Endothelial cell of umbilical vein (primary cell): ENCODE measurements around the gene CDYL. TPM values are rescaled to one million over a fixed set of nuclear protein-coding genes. Genes with fewer than 3 reads are reported as not detected.

Experiments used
- BruUV-seq: library from RNA; stranded (reverse); fragments of 400-500 nt; replicated peaks from 2 replicates; lab custom pipeline; 2021; lab: Mats Ljungman, UMichigan
- CTCF ChIA-PET: fragments of 300-600, 350-600 bp; sonication (Branson Sonifier 250); formaldehyde crosslinking; loops from one replicate; lab custom pipeline; 2021; ENCODE audit warnings: antibody characterized with exemption, inconsistent platforms; lab: Charles Lee
- POLR2A ChIA-PET: fragments of 300-600, 350-600 bp; sonication (Branson Sonifier 250); formaldehyde crosslinking; loops from one replicate; lab custom pipeline; 2021; ENCODE audit warnings: antibody characterized with exemption, inconsistent platforms; lab: Charles Lee
- DNase-seq: peaks from one replicate; pipeline ENCODE4 v3.0.0-alpha.2; 2011; ENCODE audit warnings: low read depth, low spot score
- FAIRE-seq: peaks from 2 replicates; lab custom pipeline; 2011; peaks lifted over from hg19 to GRCh38; lab: Jason Lieb, UNC
- H2AFZ ChIP-seq: 2 replicates; pipeline ENCODE4 v1.6.0; 2012; ENCODE audit warnings: low read depth, low read length, control low read depth, inconsistent platforms
- H3K27ac ChIP-seq: 2 replicates; pipeline ENCODE4 v1.5.1; 2011; ENCODE audit warnings: low read depth, mild to moderate bottlenecking, control low read depth, low read length, moderate library complexity; ENCODE audit not compliant: insufficient read depth
- H3K27me3 ChIP-seq, 2 experiments: 2 replicates each; pipeline versions ENCODE4 v1.6.0 to v1.6.1; 2011; ENCODE audit warnings: low read length in 2 of 2, mixed read lengths in 1 of 2; ENCODE audit not compliant: control insufficient read depth in 2 of 2, insufficient read depth in 2 of 2
- H3K36me3 ChIP-seq, 2 experiments: 2 replicates in 1 of 2; 3 replicates in 1 of 2; pipeline ENCODE4 v1.5.1; 2011; ENCODE audit warnings: low read length in 2 of 2, mild to moderate bottlenecking in 1 of 2, moderate library complexity in 1 of 2; ENCODE audit not compliant: control insufficient read depth in 2 of 2, insufficient read depth in 2 of 2; ENCODE audit errors: extremely low read depth in 1 of 2
- H3K4me1 ChIP-seq: 3 replicates; pipeline ENCODE4 v1.5.1; 2011; ENCODE audit warnings: mild to moderate bottlenecking, low read length; ENCODE audit not compliant: control insufficient read depth, insufficient read depth; ENCODE audit errors: extremely low read depth
- H3K4me2 ChIP-seq: 2 replicates; pipeline ENCODE4 v1.6.1; 2011; ENCODE audit warnings: low read length, control low read depth, mixed read lengths; ENCODE audit not compliant: insufficient read depth
- H3K4me3 ChIP-seq, 3 experiments: fragments of 200-600 bp in 1 of 3; sonication (generic), shearing (Covaris generic) in 1 of 3; replicated peaks in 1 of 3; 2 replicates each; pipeline ENCODE4 v1.5.1; 2011 to 2016; ENCODE audit warnings: control low read depth in 3 of 3, low read length in 3 of 3, mild to moderate bottlenecking in 2 of 3, inconsistent platforms in 1 of 3, low read depth in 1 of 3, moderate library complexity in 1 of 3; ENCODE audit not compliant: insufficient read depth in 1 of 3
- H3K79me2 ChIP-seq: 2 replicates; pipeline ENCODE4 v1.6.0; 2012; ENCODE audit warnings: low read length, inconsistent platforms; ENCODE audit not compliant: control insufficient read depth, insufficient read depth
- H3K9ac ChIP-seq: replicated peaks from 2 replicates; pipeline ENCODE3; 2011; ENCODE audit warnings: low read length, control low read depth; ENCODE audit not compliant: insufficient read depth; ENCODE audit errors: extremely low read depth
- H3K9me1 ChIP-seq: replicated peaks from 3 replicates; pipeline ENCODE4 v1.6.0; 2011; ENCODE audit warnings: mild to moderate bottlenecking, low read length; ENCODE audit not compliant: control insufficient read depth, insufficient read depth; ENCODE audit errors: extremely low read depth
- H3K9me3 ChIP-seq: replicated peaks from 2 replicates; pipeline ENCODE4 v1.5.1; 2012; ENCODE audit warnings: low read length, inconsistent platforms; ENCODE audit not compliant: control insufficient read depth, insufficient read depth
- H4K20me1 ChIP-seq: replicated peaks from 2 replicates; pipeline ENCODE3; 2011; ENCODE audit warnings: mild to moderate bottlenecking, low read length; ENCODE audit not compliant: control insufficient read depth, insufficient read depth; ENCODE audit errors: extremely low read depth
- EZH2 ChIP-seq: IDR thresholded peaks from 2 replicates; pipeline ENCODE4 v1.6.1; 2012; ENCODE audit warnings: borderline replicate concordance, low read depth, mild to moderate bottlenecking, moderate library complexity, low read length, inconsistent platforms; ENCODE audit not compliant: severe bottlenecking
- FOS ChIP-seq: IDR thresholded peaks from 2 replicates; pipeline ENCODE4 v1.6.1; 2011; ENCODE audit warnings: mild to moderate bottlenecking, low read length, moderate library complexity, borderline replicate concordance; ENCODE audit not compliant: insufficient read depth
- GATA2 ChIP-seq: IDR thresholded peaks from 2 replicates; pipeline ENCODE4 v1.7.0; 2011; ENCODE audit warnings: low read depth, mild to moderate bottlenecking, moderate library complexity, mixed read lengths, low read length; ENCODE audit not compliant: insufficient read length, insufficient read depth
- JUN ChIP-seq: IDR thresholded peaks from 2 replicates; pipeline ENCODE4 v1.6.1; 2011; ENCODE audit warnings: borderline replicate concordance, low read depth; ENCODE audit not compliant: insufficient read length, insufficient read depth
- MYC ChIP-seq: IDR thresholded peaks from one replicate; pipeline ENCODE4 v1.6.1; 2011; ENCODE audit warnings: mild to moderate bottlenecking, low read depth, low read length
- POLR2A ChIP-seq: IDR thresholded peaks from 2 replicates; pipeline ENCODE4 v1.6.1; 2012; ENCODE audit warnings: low read depth, mild to moderate bottlenecking, control low read depth, low read length
- POLR2AphosphoS5 ChIP-seq: IDR thresholded peaks from 2 replicates; pipeline ENCODE4 v1.6.1; 2012; ENCODE audit warnings: low read depth, mild to moderate bottlenecking, control low read depth, low read length, moderate library complexity; ENCODE audit not compliant: insufficient read depth
- dilution Hi-C: fragments of 300-500 bp; cut with MboI; formaldehyde crosslinking; loops from one replicate; pipeline ENCODE4 v1.15.0; 2019; ENCODE audit warnings: low sequenced_read_pairs; ENCODE audit not compliant: extremely low pct_ligation_motif_present
- intact Hi-C: fragments of 100-400 bp; cut with micrococcal nuclease; formaldehyde crosslinking; loops from one replicate; pipeline ENCODE4 v1.10.0; 2022
- polyA plus RNA-seq, 4 experiments: library from polyadenylated mRNA; depleted of rRNA in 3 of 4; stranded (reverse) in 3 of 4; unstranded in 1 of 4; fragments of >200 nt; gene quantifications; 2 replicates each; pipeline versions ENCODE4 v1.2.1 to v1.2.3, GENCODE V29; 2011 to 2012; ENCODE audit warnings: missing spikeins in 1 of 4
- total RNA-seq: library from RNA; stranded (reverse); gene quantifications from 2 replicates; pipeline ENCODE4 v1.2.3, GENCODE V29; 2021
- TF ChIP-seq, protein P1 (sequence below), 2 donors: IDR thresholded peaks; 1 replicate in 1 of 2; 2 replicates in 1 of 2; pipeline ENCODE4 v1.5.1; 2011; ENCODE audit warnings: low read length in 2 of 2, mild to moderate bottlenecking in 2 of 2, moderate library complexity in 2 of 2, control low read depth in 1 of 2, inconsistent platforms in 1 of 2, low read depth in 1 of 2; ENCODE audit not compliant: insufficient read depth in 1 of 2; ENCODE audit errors: extremely low read depth in 1 of 2
- TF ChIP-seq, protein P2 (sequence below): IDR thresholded peaks from 2 replicates; pipeline ENCODE4 v1.6.1; 2011; ENCODE audit not compliant: insufficient read depth, insufficient read length

CDYL gene
- total and polyA plus RNA-seq, 2 donors (not counting 3 experiments of a cell fraction or from before 2014, with no cell fraction given) = 10.2 to 35.6 TPM

DNA sequence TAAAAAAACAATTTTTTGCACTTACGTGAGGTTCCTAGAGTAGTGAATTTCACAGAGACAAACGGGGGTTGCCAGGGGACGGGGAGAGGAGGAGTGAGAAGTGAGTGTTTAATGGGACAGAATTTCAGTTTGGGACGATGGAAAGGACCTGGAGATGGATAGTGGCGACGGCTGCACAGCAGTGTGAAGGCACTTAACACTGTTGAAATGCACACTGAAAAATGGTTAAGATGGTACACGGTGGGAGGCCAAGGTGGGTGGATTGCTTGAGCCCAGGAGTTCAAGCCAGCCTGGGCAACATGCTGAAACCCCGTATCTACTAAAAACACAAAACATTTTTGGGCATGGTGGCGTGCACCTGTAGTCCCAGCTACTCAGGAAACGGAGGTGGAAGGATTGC, 196.2 kb downstream of the CDYL start:
- H3K4me2 ChIP-seq = no peak overlapping the region

More for the DNA sequence above, 196.2 kb downstream of the CDYL start:
- intact Hi-C loops (no loop called here), dilution Hi-C loops (no loop called here)
- FAIRE-seq = no peak
- no peaks in the 10 kb centered on the region for H3K36me3 ChIP-seq
- no peaks in the 10 kb centered on the region for H3K9me3 ChIP-seq
- H2AFZ ChIP-seq = no peak overlapping the region
- BruUV-seq = no TSS peak
- peaks cover 11 to 12% of the 10 kb centered on the region in 2 experiments for H3K27me3 ChIP-seq
- H3K4me1 ChIP-seq = no peaks in the 10 kb centered on the region
- no peak for TF ChIP-seq POLR2A
- TF ChIP-seq FOS = no peak
- TF ChIP-seq GATA2 = no peak
- TF ChIP-seq JUN = no peak
- no peak for TF ChIP-seq EZH2
- TF ChIP-seq MYC = no peak
- TF ChIP-seq, protein P1, sequence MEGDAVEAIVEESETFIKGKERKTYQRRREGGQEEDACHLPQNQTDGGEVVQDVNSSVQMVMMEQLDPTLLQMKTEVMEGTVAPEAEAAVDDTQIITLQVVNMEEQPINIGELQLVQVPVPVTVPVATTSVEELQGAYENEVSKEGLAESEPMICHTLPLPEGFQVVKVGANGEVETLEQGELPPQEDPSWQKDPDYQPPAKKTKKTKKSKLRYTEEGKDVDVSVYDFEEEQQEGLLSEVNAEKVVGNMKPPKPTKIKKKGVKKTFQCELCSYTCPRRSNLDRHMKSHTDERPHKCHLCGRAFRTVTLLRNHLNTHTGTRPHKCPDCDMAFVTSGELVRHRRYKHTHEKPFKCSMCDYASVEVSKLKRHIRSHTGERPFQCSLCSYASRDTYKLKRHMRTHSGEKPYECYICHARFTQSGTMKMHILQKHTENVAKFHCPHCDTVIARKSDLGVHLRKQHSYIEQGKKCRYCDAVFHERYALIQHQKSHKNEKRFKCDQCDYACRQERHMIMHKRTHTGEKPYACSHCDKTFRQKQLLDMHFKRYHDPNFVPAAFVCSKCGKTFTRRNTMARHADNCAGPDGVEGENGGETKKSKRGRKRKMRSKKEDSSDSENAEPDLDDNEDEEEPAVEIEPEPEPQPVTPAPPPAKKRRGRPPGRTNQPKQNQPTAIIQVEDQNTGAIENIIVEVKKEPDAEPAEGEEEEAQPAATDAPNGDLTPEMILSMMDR (IDR thresholded peaks at IDR 0.05; ENCODE audit: extremely low read depth in 1 of 2, insufficient read depth in 1 of 2, low read depth in 1 of 2, low read length in 2 of 2) = no peak
- TF ChIP-seq, protein P2, sequence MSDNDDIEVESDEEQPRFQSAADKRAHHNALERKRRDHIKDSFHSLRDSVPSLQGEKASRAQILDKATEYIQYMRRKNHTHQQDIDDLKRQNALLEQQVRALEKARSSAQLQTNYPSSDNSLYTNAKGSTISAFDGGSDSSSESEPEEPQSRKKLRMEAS = no peak
- no peak for TF ChIP-seq POLR2AphosphoS5
- H3K4me3 ChIP-seq = no peak overlapping the region
- DNase-seq = no peak
- H3K27ac ChIP-seq = no peak overlapping the region
- ChIA-PET CTCF (interaction anchor here (1.1 to 1.6 kb wide), 2 partner anchors 9 kb away, joined by 3 to 4 read pairs; no protein-coding TSS in a partner anchor), POLR2A (no interaction called here)
- H4K20me1 ChIP-seq = no peaks in the 10 kb centered on the region
- no peak overlapping the region for H3K9ac ChIP-seq
- H3K9me1 ChIP-seq = no peaks in the 10 kb centered on the region
- H3K79me2 ChIP-seq = no peaks in the 10 kb centered on the region
